Activated CD8-positive, alpha-beta T cell treated with anti-CD3 and anti-CD28 coated beads for 36 hours (primary cell): Measurements from ENCODE around the gene CD28. TPM values are rescaled to one million over a fixed set of nuclear protein-coding genes. Genes with fewer than 3 reads are reported as not detected.

Experiments used
- ATAC-seq: fragments of 200-7000 bp; cut with Tn5 transposase; one replicate; pipeline ENCODE4 v1.10.0; 2021; ENCODE audit warnings: mild to moderate bottlenecking, moderate library complexity
- CTCF ChIA-PET: fragments of 350-600 bp; sonication (Branson Sonifier 250); formaldehyde crosslinking; loops from one replicate; lab custom pipeline; 2021; ENCODE audit warnings: antibody characterized with exemption; lab: Charles Lee
- POLR2A ChIA-PET: fragments of 350-600 bp; sonication (Branson Sonifier 250); formaldehyde crosslinking; loops from one replicate; lab custom pipeline; 2021; ENCODE audit warnings: antibody characterized with exemption; lab: Charles Lee
- DNase-seq: peaks from one replicate; pipeline ENCODE4 v3.0.0-alpha.2; 2020
- H3K27ac Mint-ChIP-seq: one replicate; pipeline ENCODE4 v1.8.0; 2021; ENCODE audit warnings: mild to moderate bottlenecking, mixed read lengths
- H3K27me3 Mint-ChIP-seq: one replicate; pipeline ENCODE4 v1.8.0; 2021; ENCODE audit warnings: mixed read lengths
- H3K36me3 Mint-ChIP-seq: one replicate; pipeline ENCODE4 v1.8.0; 2021; ENCODE audit warnings: low read depth, mixed read lengths
- H3K4me1 Mint-ChIP-seq: one replicate; pipeline ENCODE4 v1.8.0; 2021; ENCODE audit warnings: low read depth, mixed read lengths
- H3K4me3 Mint-ChIP-seq: one replicate; pipeline ENCODE4 v1.8.0; 2021; ENCODE audit warnings: mild to moderate bottlenecking, moderate library complexity, mixed read lengths
- H3K9me3 Mint-ChIP-seq: one replicate; pipeline ENCODE4 v1.8.0; 2021; ENCODE audit warnings: mixed read lengths
- CTCF ChIP-seq: fragments of 200-600 bp; IDR thresholded peaks from one replicate; pipeline ENCODE4 v1.8.0; 2022; ENCODE audit warnings: antibody characterized with exemption, mild to moderate bottlenecking
- intact Hi-C: fragments of 100-400 bp; cut with micrococcal nuclease; formaldehyde crosslinking; loops from one replicate; pipeline ENCODE4 v1.10.0; 2022
- total RNA-seq, 2 experiments: library from RNA; stranded (reverse); gene quantifications; one replicate each; pipeline ENCODE4 v1.2.3, GENCODE V29; 2021

Gene CD28
- total RNA-seq, 2 experiments from 2014 or later, result 94.2 to 97.3 TPM

- ChIA-PET POLR2A (interaction anchor here (4.2 to 7.5 kb wide), 2 partner anchors 11 kb away, joined by 27 to 50 read pairs; no protein-coding TSS in a partner anchor), CTCF (interaction anchor here (2.1 kb wide), 1 partner anchor 10 kb away, joined by 6 read pairs; no protein-coding TSS in a partner anchor)
- DNase-seq, result no peak
- no peak overlapping the region for H3K4me3 Mint-ChIP-seq
- no peak for TF ChIP-seq CTCF
- peaks cover 25% of the 10 kb centered on the region for H3K9me3 Mint-ChIP-seq
- intact Hi-C loops, result no loop called here
- H3K36me3 Mint-ChIP-seq, result peaks cover 57% of the 10 kb centered on the region
- no peaks in the 10 kb centered on the region for H3K27me3 Mint-ChIP-seq
- H3K4me1 Mint-ChIP-seq, result peaks cover 49% of the 10 kb centered on the region
- no peak for ATAC-seq
- peak overlapping the region; percentile 66 for H3K27ac Mint-ChIP-seq
These were observed 45.3 kb downstream of the CD28 start for GRCh38 chr2:203751685-203752271.

- DNase-seq, result no peak
- Mint-ChIP-seq H3K27ac (no peak overlapping the region), H3K27me3 (no peaks in the 10 kb centered on the region), H3K36me3 (peaks cover 60% of the 10 kb centered on the region), H3K9me3 (peaks cover 36% of the 10 kb centered on the region), H3K4me1 (peaks cover 23% of the 10 kb centered on the region), H3K4me3 (no peak overlapping the region)
- intact Hi-C loops, result no loop called here
- POLR2A ChIA-PET, result no interaction called here
- CTCF ChIA-PET, result no interaction called here
- no peak for ATAC-seq
- no peak for TF ChIP-seq CTCF
These were observed 49.7 kb downstream of the CD28 start for GRCh38 chr2:203756161-203756560.

GRCh38 chr2:203758841-203759689 is 52.6 kb downstream of the CD28 start:
- H3K4me1 Mint-ChIP-seq, result peaks cover 37% of the 10 kb centered on the region
- intact Hi-C loops, result no loop called here
- no peak for ATAC-seq
- no peak overlapping the region for H3K27ac Mint-ChIP-seq
- CTCF ChIA-PET, result interaction anchor here (1.1 kb wide), 1 partner anchor 9 kb away, joined by 4 read pairs; no protein-coding TSS in a partner anchor
- no peak overlapping the region for H3K4me3 Mint-ChIP-seq
- no peaks in the 10 kb centered on the region for H3K27me3 Mint-ChIP-seq
- peaks cover 34% of the 10 kb centered on the region for H3K9me3 Mint-ChIP-seq
- POLR2A ChIA-PET, result interaction anchor here (0.7 to 1.5 kb wide), 5 partner anchors 11 to 51 kb away, joined by 3 to 10 read pairs (median 4); no protein-coding TSS in a partner anchor
- no peak for TF ChIP-seq CTCF
- DNase-seq, result no peak
- H3K36me3 Mint-ChIP-seq, result peaks cover 55% of the 10 kb centered on the region

- CTCF ChIA-PET, result no interaction called here
- no peak for TF ChIP-seq CTCF
- no peaks in the 10 kb centered on the region for H3K27me3 Mint-ChIP-seq
- H3K4me3 Mint-ChIP-seq, result no peak overlapping the region
- H3K27ac Mint-ChIP-seq, result no peak overlapping the region
- POLR2A ChIA-PET, result interaction anchor here (1.0 to 1.5 kb wide), 2 partner anchors 14 to 52 kb away, joined by 3 to 6 read pairs; no protein-coding TSS in a partner anchor
- H3K4me1 Mint-ChIP-seq, result peaks cover 44% of the 10 kb centered on the region
- intact Hi-C loops, result no loop called here
- ATAC-seq, result no peak
- H3K36me3 Mint-ChIP-seq, result peaks cover 52% of the 10 kb centered on the region
- DNase-seq, result no peak
- peaks cover 30% of the 10 kb centered on the region for H3K9me3 Mint-ChIP-seq
These were observed 53.4 kb downstream of the CD28 start for GRCh38 chr2:203759690-203760365.
